GM18508 (cell line): ENCODE results near the gene LAMC3.

ENCODE experiments used
- ATAC-seq: cut with Tn5 transposase; IDR thresholded peaks from one replicate; pipeline ENCODE4 v1.9.1; 2021; ENCODE audit warnings: moderate number of reproducible peaks; ENCODE audit not compliant: insufficient read depth, unreplicated experiment

The LAMC3 gene

DNA sequence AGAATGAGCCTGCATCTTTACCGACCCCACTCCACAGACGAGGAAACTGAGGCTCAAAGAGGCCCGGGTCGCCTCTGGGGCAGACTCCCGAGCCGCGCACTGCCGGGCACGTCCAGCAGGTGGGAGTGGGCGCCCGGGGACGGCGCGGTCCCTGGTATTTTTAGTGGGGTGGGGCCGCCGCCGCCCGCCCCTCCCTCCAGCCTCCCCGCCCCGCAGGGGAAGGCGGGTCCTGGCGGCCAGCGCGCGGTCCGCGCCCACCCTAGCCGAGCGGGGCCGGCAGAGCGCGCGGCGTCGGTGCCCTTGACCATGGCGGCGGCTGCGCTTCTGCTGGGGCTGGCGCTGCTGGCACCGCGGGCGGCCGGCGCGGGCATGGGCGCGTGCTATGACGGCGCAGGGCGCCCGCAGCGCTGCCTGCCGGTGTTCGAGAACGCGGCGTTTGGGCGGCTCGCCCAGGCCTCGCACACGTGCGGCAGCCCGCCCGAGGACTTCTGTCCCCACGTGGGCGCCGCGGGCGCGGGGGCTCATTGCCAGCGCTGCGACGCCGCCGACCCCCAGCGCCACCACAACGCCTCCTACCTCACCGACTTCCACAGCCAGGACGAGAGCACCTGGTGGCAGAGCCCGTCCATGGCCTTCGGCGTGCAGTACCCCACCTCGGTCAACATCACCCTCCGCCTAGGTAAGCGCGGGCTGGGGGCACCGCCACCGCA is at the start of gene LAMC3:
TSS of gene LAMC3 (plus strand) at position 266 of the 710 bp plus-strand sequence. CDS start at position 307, 41 bp downstream.
- ATAC-seq, result no peak

DNA sequence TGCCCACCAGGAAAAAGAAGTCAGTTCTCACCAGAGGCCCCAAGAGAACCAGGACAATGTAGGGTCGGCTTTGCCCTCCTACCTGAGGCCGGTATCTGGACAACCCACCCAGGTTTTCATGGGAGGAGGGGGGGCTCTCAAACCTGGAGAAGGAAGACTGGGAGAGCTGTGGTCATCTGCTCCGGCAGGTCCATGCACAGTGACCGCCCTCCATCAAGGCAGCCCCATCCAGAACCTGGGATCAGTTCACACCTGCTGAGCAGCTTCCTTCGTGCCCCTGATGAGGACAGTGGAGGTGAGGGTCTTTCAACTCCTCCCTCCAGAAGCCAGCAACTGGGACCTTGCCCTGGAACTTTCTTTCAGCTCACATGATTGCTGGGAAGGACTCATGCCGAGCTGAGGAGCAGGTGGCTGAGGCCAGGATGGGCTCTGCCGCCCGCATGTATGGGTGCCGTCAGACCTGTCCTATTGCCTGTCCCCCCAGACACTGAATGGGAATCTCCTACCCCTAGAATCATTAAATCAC is 49.1 kb upstream of the LAMC3 start:
- ATAC-seq, result no peak

DNA sequence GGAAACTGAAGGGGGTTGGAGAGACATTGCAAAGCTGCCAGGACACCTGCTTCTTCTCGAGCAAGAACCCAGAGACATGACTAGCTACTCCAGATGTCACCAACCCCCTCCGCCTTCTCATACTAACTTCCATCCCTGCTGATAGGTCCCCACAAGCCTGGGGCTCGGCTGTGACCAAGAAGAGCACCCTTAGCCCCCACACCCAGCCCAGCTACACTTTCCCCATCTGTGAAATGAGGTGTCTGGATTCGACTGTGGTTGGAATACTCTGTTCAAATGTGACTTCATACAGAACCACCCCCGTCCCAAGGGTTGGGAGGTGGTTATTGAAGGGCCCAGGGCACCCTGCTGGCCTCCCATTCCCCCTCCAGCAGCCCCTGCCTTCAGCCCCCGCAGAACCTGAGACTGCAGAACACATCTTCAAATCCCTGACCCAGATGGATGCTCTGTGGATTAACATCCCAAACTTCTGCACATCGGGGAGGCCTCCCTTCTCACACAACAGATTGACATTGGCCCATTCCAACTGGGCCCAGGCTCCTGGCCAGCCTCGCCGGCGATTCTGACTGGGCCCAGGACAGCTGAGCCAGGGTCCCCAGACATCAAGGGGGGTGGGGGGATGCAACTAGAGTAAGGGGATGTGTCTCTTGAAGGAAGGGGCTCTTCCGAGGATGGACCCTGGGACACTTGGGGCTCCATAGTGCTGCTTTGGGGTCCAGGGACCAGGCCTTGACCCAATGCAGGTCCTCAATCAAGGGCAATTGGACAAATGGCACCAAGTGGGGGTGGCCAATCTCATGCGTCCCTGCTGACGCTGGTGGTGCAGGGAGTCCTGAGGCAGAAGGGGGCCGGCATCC is 48.2 kb upstream of the LAMC3 start:
- no peak for ATAC-seq

DNA sequence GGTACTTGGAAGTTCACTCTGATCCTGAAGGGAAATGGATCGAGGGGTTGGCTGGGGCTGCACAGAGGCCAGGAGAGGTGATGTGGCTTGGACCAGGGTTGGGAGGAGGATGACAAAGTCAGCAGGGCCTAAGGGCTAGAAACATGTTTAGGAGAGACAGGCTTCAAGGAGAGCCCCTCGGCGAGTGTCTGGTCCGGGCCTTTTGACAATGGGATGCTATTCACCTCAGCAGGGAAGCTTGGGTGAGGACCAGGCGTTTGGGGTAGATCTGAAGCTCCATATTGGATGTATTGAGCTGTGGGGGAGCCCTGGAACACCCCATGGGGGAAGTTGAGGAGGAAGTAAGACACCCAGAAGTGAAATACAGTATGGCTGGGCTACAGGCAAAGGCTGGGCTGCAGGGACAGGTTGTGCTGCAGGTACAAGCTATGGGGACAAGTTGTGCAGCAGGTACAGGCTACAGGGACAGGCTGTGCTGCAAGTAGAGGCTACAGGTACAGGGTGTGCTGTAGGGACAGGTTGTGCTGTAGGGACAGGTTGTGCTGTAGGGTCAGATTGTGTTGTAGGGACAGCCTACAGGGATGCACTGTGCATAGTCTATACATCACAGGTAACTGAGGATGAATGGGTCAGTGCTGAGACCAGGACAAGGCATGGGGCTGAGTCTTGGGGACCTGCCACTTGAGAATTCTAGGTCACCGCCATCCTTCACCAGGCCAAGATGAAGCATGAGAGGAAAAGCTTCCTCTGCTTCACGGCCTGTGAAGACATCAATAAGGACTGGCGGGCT is 47.3 kb upstream of the LAMC3 start:
- ATAC-seq, result no peak

DNA sequence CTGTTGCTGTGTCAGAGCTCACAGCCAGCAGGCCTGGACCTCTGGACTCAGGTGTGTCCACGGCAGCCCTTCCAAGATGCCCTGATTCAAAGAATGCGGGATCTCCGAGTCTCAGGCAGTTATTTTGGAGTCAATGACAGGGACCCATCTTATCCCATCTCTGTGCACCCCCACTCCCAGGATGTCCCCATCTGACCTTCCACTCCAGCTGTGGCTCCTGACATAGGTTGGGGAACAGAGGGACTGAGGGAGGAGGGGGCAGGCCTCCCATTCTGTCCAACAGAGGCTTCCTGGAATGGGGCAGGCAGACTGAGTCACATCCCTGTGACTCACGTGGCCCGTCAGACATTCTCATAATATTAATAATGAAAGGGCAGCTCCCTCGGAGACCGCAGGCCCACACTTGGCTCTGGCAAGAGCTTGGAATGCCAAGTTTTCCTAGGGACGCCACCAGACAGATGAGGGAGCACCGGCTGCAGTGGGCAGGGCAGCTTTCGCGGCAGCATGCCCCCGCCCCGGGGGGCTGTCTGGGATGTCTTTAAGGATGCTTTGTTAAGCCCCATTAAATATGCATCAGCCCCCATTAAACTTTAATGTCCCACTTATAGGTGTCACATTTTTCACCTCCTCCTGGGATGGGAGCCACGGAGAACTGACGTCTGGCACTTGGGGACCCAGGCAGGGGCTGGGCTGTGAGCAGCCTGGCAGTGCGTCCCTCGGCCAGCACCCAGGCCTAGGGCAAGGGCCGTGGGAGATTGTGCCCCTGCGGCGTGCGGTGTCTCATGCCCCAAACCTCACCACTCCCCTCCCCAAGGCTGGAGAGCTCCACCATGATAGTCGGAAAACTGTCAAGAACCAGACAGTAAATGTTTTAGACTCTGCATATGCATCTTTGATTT is 46.3 kb upstream of the LAMC3 start:
- ATAC-seq, result no peak

DNA sequence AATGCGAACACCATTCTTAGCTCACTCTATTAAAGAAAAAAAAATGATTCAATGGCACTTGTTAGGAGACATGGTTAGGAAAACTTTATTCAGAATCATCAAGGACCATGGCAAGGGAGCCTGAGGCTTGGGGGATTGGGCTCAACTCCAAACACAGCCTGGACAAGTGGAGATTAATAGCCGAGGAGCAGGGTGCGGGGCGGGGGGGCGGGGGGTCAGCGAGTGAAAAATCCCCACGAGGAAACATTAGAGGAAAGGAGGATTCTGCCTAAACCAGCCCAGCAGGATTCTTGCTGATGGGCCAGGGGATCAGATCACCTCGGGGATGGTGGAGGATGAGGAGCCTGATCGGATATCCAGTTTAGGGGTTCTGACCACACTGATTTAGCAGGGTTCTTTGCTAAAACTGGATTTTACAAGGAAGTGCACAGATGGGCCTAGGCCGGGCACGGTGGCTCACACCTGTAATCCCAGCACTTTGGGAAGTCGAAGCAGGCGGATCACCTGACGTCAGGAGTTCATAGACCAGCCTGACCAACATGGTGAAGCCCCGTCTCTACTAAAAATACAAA is 45.6 kb upstream of the LAMC3 start:
- no peak for ATAC-seq

DNA sequence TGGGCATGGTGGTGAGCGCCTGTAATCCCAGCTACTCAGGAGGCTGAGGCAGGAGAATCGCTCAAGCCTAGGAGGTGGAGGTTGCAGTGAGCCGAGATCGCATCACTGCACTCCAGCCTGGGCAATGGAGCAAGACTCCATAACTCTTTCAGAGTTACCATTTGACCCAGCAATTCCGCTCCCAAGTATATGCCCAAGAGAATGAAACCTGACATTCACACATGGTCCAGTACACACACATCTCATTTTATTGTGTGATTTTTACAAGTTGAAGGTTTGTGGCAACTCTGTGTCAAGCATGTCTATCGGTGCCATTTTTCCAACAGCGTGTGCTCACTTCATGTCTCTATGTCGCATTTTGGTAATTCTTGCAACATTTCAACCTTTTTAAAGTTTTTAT is 45.1 kb upstream of the LAMC3 start:
- ATAC-seq, result no peak

DNA sequence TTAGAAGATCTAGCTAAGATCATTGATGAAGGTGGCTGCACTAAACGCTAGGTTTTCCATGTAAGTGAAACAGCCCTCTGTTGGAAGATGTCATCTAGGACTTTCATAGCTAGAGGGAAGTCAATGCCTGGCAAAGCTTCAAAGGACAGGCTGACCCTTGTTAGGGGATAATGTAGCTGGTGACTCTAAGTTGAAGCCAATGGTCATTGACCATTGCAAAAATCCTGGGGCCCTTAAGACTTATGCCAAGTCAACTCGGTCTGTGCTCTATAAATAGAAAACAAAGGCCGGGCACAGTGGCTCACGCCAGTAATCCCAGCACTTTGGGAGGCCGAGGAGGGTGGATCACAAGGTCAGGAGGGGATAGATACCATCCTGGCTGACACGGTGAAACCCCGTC is 43.3 kb upstream of the LAMC3 start:
- no peak for ATAC-seq

DNA sequence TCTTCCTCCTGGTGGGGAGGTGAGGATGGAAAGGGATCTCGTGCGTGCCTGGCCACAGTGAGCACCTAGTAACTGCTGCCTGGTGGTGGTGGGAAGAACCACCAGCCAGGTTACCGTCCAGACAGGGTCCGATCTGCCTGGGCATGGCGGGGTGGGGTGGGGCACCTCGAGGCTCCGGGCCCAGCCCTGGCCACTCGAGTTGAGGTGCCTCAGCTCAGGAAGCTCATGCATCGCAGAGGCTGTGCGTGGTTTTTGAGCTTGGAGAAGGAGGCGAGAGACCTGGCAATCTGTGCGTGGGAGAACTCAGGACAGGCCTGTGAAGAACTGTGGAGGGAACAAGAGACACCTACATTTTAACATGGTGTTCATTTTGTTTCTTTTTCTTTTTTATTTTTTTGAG is 38.9 kb upstream of the LAMC3 start:
- no peak for ATAC-seq

DNA sequence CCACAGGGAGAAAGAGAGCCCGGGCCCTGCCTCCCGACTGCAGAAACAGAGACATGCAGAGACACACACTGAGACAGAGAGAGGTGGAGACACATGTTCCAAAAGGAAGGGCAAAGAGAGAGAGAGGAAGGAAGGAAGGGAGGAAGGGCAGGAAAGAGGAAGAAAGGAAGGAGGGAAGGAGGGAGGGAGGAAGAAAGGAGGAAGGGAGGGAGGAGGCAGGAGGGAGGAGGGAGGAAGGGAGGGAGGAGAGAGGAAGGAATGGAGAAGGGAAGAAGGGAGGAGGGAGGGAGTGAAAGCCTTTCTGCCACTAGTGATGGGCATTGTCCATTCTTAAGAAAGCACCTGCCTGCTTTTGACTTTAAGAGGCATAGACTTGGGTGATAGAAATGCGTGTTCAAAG is 38.1 kb upstream of the LAMC3 start:
- ATAC-seq, result no peak

DNA sequence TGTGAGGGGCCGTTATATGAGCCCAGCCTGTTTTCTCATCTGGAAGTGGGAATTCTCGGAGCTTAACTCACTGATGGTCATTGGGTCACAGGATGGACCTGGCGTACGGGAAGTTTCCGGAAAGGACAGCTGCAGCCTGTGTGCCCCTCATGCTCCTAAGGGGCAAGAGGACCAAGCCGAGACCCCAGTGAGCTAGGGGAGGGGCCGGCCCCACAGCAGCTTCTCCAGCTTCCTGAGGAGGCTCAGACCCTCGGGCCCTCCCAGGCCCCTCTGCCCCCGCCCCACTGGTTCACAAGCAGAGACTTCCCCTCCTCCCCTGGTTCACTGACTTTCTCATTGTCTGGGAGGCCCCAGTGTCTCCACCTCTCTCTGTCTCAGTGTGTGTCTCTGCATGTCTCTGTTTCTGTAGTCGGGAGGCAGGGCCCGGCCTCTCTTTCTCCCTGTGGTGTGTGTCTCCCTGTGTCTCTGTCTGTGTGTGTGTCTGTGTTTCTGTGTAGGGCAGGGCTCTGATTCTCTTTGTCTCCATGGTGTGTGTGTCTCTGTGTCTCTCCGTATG is 37.6 kb upstream of the LAMC3 start:
- no peak for ATAC-seq

DNA sequence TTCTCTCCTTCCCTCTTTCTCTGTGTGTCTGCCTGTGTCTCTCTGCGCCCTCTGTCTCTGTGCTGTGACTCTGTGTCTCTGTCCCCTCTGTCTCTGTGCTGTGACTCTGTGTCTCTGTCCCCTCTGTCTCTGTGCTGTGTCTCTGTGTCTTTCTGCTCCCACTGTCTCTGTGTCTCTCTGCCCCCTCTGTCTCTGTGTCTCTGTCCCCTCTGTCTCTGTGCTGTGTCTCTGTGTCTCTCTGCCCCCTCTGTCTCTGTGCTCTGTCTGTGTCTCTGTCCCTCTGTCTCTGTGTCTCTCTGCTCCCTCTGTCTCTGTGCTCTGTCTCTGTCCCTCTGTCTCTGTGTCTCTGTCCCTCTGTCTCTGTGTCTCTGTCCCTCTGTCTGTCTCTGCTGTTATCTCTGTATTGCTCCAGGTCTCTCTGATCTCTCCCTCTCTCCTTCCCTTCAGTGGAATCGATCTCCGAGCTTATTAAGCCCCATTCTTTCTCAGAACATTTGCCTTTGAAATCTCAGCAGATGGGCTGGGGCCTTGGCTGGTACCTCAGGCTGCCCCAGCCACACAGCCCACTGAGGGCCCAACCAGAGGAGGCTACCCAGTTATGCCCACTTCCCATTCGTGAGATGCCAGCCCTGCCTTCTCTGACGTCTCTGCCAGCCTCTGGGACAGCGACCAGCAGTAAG is 36.6 kb upstream of the LAMC3 start:
- no peak for ATAC-seq

DNA sequence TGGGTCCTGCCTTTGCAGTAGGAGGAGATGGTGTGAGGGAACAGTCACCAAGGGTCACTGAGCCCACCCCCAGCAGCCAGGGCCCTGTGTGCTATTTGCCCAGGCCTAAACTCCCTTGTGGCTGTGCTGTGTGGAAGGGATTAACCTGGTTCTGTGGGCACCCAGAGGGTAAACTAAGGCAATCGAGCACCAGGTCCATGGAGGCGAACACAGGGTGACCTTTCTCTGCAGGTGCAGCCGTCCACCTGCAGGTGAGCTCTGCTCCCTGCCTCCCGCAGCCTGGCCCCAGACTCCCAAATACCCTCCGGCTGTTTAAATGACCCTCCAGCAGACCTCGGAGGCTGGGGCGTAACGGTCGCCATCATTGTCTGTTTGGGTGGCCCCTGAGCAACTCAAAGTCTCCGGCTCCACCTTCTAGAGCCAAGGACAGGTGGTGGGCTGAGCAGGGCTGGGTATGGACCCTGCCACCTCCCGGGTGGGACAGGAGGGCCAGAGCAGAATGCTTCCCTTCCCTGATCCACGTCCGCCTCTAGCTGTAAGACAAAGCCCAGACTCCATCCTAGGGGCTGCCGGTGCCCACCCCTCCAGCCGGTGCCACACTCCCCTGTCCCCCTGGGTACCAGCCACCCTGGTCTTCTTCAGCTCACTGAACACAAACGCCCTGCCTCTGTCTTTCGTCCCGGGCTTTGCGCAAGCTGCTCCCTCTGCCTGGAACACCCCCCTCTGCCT is 35.9 kb upstream of the LAMC3 start:
- no peak for ATAC-seq

DNA sequence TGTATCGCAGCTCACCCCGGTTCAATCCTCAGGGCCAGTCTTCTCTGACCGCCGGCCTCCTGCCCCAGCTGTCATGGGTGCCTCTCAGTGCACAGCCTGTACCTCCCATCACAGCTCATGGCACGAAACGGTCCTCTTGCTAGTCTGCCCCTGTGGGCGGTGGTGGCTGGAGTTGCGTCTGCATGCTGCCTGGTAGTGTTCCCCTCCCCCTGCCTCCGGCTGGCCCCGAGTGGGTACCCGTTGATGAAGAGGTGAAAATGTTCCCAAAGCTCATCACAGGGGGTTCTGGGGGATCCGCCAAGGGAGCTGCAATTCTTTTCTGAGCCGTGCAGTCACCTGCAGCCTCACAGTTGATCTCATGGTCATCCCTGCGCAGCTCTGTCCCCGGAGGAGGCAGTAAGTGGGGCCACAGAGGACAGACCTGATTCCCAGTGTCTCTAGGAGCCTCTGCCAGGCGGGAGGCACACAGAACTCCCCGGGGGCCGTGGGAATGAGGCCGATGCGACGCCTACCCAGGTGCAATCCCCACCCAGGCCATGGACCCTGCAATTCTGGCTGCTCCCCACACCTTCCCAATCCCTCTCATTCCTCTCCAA is 35.2 kb upstream of the LAMC3 start:
- ATAC-seq, result no peak

DNA sequence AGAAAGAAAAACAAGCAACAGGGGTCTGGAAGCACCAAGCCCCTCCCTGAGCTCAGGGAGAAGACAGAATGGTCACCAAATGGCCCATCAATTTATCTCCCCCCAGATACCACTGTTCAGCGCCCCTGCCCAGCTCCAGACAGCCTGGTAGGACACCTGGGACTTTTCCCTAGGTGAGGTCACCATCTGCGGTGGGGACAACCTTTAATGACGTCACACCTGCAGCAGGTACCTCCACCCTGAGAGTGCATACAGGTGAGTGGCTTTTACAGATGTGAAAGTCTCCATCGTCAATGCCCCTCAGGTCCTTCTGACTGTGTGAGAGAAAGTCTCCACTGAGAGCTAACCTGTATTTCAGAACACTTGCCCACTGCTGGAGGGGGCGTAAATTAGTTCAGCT is 34.3 kb upstream of the LAMC3 start:
- ATAC-seq, result no peak

DNA sequence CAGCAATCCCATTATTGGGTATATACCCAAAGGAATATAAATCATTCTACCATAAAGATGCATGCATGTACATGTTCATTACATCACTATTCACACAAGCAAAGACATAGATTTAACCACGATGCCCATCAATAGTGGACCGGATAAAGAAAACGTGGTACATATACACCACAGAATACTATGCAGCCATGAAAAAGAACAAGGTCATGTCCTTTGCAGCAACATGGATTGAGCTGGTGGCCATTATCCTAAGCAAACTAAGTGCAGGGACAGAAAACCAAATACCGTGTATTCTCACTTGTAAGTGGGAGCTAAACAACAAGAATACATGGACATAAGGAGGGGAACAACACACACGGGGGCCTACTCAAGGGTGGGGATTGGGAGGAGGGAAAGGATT is 33.8 kb upstream of the LAMC3 start:
- ATAC-seq, result no peak
